Measurements from ENCODE around the gene NHERF1. TPM values are rescaled to one million over a fixed set of nuclear protein-coding genes. Genes with fewer than 3 reads are reported as not detected.

The NHERF1 gene
- total and polyA plus RNA-seq, 2 of the 8 experiments (the other 6 are each of a cell fraction or from before 2014, with no cell fraction given) = 92.9 to 99.2 TPM

- Histone ChIP-seq H3K18ac (ENCODE audit: extremely low read depth, low read length) (no peak overlapping the region), H2BK12ac (ENCODE audit: low read depth, low read length) (0 out of 2 replicates have a peak overlapping the region, but pooled peaks have one; percentile 75), H4K8ac (ENCODE audit: extremely low read depth, insufficient read depth, low read length) (no peak overlapping the region), H3K23me2 (ENCODE audit: low read depth, low read length) (peaks cover 11% of the 10 kb centered on the region), H3K4me1 (replicated peaks in 1 of 4; ENCODE audit: control insufficient read depth in 3 of 4, insufficient read depth in 4 of 4, low read length in 3 of 4) (peaks cover 5 to 40% (median 23%) of the 10 kb centered on the region in 4 experiments), H2BK20ac (ENCODE audit: low read length) (0 out of 2 replicates have a peak overlapping the region, but pooled peaks have one; percentile 32), H3K4me3 (ENCODE audit: extremely low read depth in 1 of 4, insufficient read depth in 2 of 4, low read depth in 3 of 4, low read length in 4 of 4) (peak overlapping the region; percentile 56 to 91 (median 86)), H3K4me2 (ENCODE audit: insufficient read depth in 1 of 2, low read depth in 2 of 2, low read length in 2 of 2) (peak overlapping the region; percentile 79 to 96), H3K27me3 (replicated peaks in 1 of 4; ENCODE audit: control insufficient read depth in 3 of 4, extremely low read depth in 1 of 4, insufficient read depth in 3 of 4, low read length in 3 of 4) (no peaks in the 10 kb centered on the region), H2AFZ (ENCODE audit: low read length) (no peak overlapping the region), H3K9ac (replicated peaks in 1 of 4; ENCODE audit: extremely low read depth in 1 of 4, low read depth in 3 of 4, low read length in 3 of 4) (peak overlapping the region in 1 of 4 experiments; percentile 73; a peak in 2 of 7 replicates), H3K36me3 (ENCODE audit: control insufficient read depth in 2 of 4, insufficient read depth in 4 of 4, low read length in 3 of 4) (peaks cover 0 to 5% (median 0%) of the 10 kb centered on the region in 4 experiments; a peak in 1 of 8 replicates), H2AK5ac (ENCODE audit: low read depth, low read length) (peak overlapping the region; percentile 40; the same call in 1 of the 2 replicates), H3K23ac (ENCODE audit: insufficient read length) (no peak overlapping the region), H3K56ac (replicated peaks; ENCODE audit: insufficient read length, low read depth, low read length) (no peak overlapping the region), H3K9me3 (ENCODE audit: insufficient read depth in 2 of 2, low read depth in 1 of 2, low read length in 1 of 2) (no peaks in the 10 kb centered on the region), H4K91ac (replicated peaks; ENCODE audit: insufficient read length, low read length) (no peak overlapping the region), H2BK15ac (ENCODE audit: low read length) (peak overlapping the region; percentile 53; the same call in 1 of the 2 replicates), H2BK120ac (replicated peaks; ENCODE audit: low read depth, low read length) (no peak overlapping the region), H3K27ac (ENCODE audit: low read depth, low read length) (no peak overlapping the region), H2BK5ac (ENCODE audit: low read depth, low read length) (no peak overlapping the region), H3K79me2 (ENCODE audit: control insufficient read depth in 1 of 2, insufficient read depth in 2 of 2, low read length in 2 of 2) (peaks cover 7 to 62% of the 10 kb centered on the region in 2 experiments; a peak in 3 of 4 replicates), H3K4ac (replicated peaks; ENCODE audit: insufficient read length, low read depth, low read length) (no peak overlapping the region), H4K20me1 (replicated peaks in 1 of 2; ENCODE audit: control insufficient read depth in 1 of 2, insufficient read depth in 2 of 2, low read length in 2 of 2) (peaks cover 19 to 32% of the 10 kb centered on the region in 2 experiments), H3K79me1 (ENCODE audit: low read depth, low read length) (peaks cover 21% of the 10 kb centered on the region), H4K5ac (ENCODE audit: insufficient read length, low read depth, low read length) (no peak overlapping the region), H3K14ac (ENCODE audit: insufficient read length) (no peak overlapping the region)
- ChIA-PET CTCF (ENCODE audit: partially characterized antibody) (interaction anchor here (0.6 to 15.7 kb wide), 13 partner anchors 9 to 208 kb away, joined by 3 to 231 read pairs (median 4); partner anchors contain the start of genes NAT9 and RAB37), POLR2A (ENCODE audit: partially characterized antibody) (interaction anchor here (1.0 to 9.3 kb wide), 10 partner anchors 9 to 117 kb away, joined by 3 to 70 read pairs (median 10); partner anchors contain the start of genes NAT9 and RAB37)
- FAIRE-seq = no peak
- no peak for DNase-seq (ENCODE audit: low read depth in 1 of 2, low spot score in 2 of 2)
- 76% methylated on average over 10 of the region's 13 CpGs; no CpG with 5 or more reads in 1 of the 2 experiments for WGBS, 2 experiments (ENCODE audit: extremely low coverage in 1 of 2, insufficient coverage in 1 of 2, insufficient read length in 1 of 2, insufficient replicate concordance in 2 of 2, low coverage in 1 of 2, low lambda C conversion rate in 2 of 2, missing lambda C conversion rate in 1 of 2)
- TF ChIP-seq HDAC2 (IDR thresholded peaks at IDR 0.05; ENCODE audit: borderline replicate concordance in 1 of 2, low read depth in 2 of 2, low read length in 2 of 2) (no peak), TEAD4 (IDR thresholded peaks at IDR 0.05; ENCODE audit: low read depth, low read length) (no peak), SUZ12 (IDR thresholded peaks at IDR 0.05; ENCODE audit: low read length) (no peak)
Observed at GRCh38 chr17:74750327-74751069, 2.1 kb downstream of the NHERF1 start.

All from H1 (cell line).